RWPE1 (cell line): ENCODE results near the gene C1QA.

ENCODE experiments used
- CTCF ChIA-PET: fragments of 350-600 bp; sonication (Branson Sonifier 250); formaldehyde crosslinking; extraction: SDS; loops from one replicate; lab custom pipeline; 2021; lab: Yijun Ruan, JAX
- POLR2A ChIA-PET: fragments of 400-600 bp; formaldehyde crosslinking; extraction: SDS; loops from one replicate; lab custom pipeline; 2020; ENCODE audit warnings: antibody characterized with exemption; ENCODE audit not compliant: low non-redundant PET; lab: Yijun Ruan, JAX
- DNase-seq: peaks from one replicate; pipeline ENCODE4 v3.0.0; 2012; ENCODE audit warnings: low spot score
- H3K27ac ChIP-seq: fragments of 450-650 bp; 2 replicates; pipeline ENCODE4 v1.5.1; 2017
- CTCF ChIP-seq: fragments of 450-650 bp; conservative IDR thresholded peaks from 2 replicates; pipeline ENCODE4 v1.5.1; 2017; ENCODE audit warnings: low read depth, mild to moderate bottlenecking

C1QA gene

GRCh38 chr1:22594396-22594795, 42.0 kb upstream of the C1QA start:
- no peak for TF ChIP-seq CTCF
- CTCF ChIA-PET, result no interaction called here
- POLR2A ChIA-PET, result no interaction called here
- no peak overlapping the region for H3K27ac ChIP-seq
- DNase-seq, result no peak

GRCh38 chr1:22595108-22595507, 41.3 kb upstream of the C1QA start:
- ChIA-PET CTCF (no interaction called here), POLR2A (no interaction called here)
- no peak for TF ChIP-seq CTCF
- DNase-seq, result no peak
- no peak overlapping the region for H3K27ac ChIP-seq

- DNase-seq, result no peak
- H3K27ac ChIP-seq, result no peak overlapping the region
- TF ChIP-seq CTCF, result no peak
- CTCF ChIA-PET, result interaction anchor here (0.5 kb wide), 1 partner anchor 133 kb away, joined by 3 read pairs; no protein-coding TSS in a partner anchor
- POLR2A ChIA-PET, result no interaction called here
Observed at GRCh38 chr1:22597301-22597965, 39.0 kb upstream of the C1QA start.

GRCh38 chr1:22597996-22598395, 38.4 kb upstream of the C1QA start:
- ChIA-PET CTCF (no interaction called here), POLR2A (no interaction called here)
- no peak overlapping the region for H3K27ac ChIP-seq
- no peak for DNase-seq
- TF ChIP-seq CTCF, result no peak

GRCh38 chr1:22598736-22599135, 37.7 kb upstream of the C1QA start:
- DNase-seq, result no peak
- CTCF ChIA-PET, result interaction anchor here (0.7 kb wide), 1 partner anchor 171 kb away, joined by 6 read pairs; no protein-coding TSS in a partner anchor
- TF ChIP-seq CTCF, result no peak

GRCh38 chr1:22600071-22600816, 36.2 kb upstream of the C1QA start:
- CTCF ChIA-PET, result interaction anchor here (0.6 kb wide), 1 partner anchor 42 kb away, joined by 3 read pairs; no protein-coding TSS in a partner anchor
- no peak for TF ChIP-seq CTCF
- POLR2A ChIA-PET, result interaction anchor here (0.6 kb wide), 1 partner anchor 36 kb away, joined by 7 read pairs; no protein-coding TSS in a partner anchor
- DNase-seq, result peak; percentile 77
- no peak overlapping the region for H3K27ac ChIP-seq

More at GRCh38 chr1:22598736-22599135, 37.7 kb upstream of the C1QA start:
- H3K27ac ChIP-seq, result no peak overlapping the region
- POLR2A ChIA-PET, result no interaction called here
